ENCODE data around the gene RIOK1. TPM values are rescaled to one million over a fixed set of nuclear protein-coding genes. Genes with fewer than 3 reads are reported as not detected.
"Not testable (repeated sequence)": the region's sequence is repeated elsewhere in the genome, so short reads cannot be mapped to it uniquely, and the experiment has no call there.

The RIOK1 gene
- total RNA-seq, 1 experiment from 2014 or later, result 56.5 TPM

DNA sequence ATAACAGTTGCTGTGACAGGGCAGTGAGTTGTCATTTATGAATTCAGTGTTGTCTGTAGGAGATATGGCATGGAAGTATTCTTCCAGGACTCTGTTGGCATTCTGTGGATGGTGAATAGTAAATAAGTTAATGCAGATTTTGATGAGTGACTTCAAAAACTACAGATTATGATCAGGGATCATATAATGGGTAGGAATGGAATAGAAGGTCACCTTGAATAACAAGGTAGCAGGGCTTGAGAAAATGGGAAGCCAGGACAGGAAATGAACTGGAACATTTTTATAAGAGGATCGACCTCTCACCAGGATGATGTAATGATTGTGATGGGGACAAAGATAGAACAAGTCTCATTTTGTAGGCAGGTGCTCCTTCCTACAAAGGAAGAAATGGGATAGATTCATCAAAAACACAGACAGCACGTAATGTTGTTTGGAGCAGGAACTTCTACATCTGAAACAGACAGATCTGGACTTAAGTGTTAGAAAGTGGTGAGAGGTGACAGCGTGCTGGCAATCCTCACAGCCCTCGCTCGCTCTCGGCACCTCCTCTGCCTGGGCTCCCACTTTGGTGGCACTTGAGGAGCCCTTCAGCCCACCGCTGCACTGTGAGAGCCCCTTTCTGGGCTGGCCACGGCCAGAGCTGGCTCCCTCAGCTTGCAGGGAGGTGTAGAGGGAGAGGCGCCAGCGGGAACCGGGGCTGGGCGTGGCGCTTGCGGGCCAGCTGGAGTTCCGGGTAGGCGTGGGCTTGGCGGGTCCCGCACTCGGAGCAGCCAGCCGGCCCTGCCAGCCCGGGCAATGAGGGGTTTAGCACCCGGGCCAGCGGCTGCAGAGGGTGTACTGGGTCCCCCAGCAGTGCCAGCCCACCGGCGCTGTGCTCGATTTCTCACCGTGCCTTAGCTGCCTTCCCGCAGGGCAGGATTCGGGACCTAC is 45.8 kb upstream of the RIOK1 start:
- Histone ChIP-seq H3K36me3 (ENCODE audit: insufficient read depth, low read length, poor library complexity, severe bottlenecking) (no peaks in the 10 kb centered on the region), H3K9me3 (ENCODE audit: low read depth, low read length, poor library complexity, severe bottlenecking) (no peaks in the 10 kb centered on the region), H3K4me3 (ENCODE audit: low read depth, low read length, poor library complexity, severe bottlenecking) (no peak overlapping the region), H3K27me3 (replicated peaks; ENCODE audit: insufficient read depth, low read depth, low read length, poor library complexity) (no peaks in the 10 kb centered on the region), H3K27ac (ENCODE audit: low read depth, low read length, poor library complexity, severe bottlenecking) (no peak overlapping the region), H3K4me1 (ENCODE audit: insufficient read depth, low read length, poor library complexity, severe bottlenecking) (no peaks in the 10 kb centered on the region)
- no peak for DNase-seq (ENCODE audit: low spot score)
- TF ChIP-seq, protein P1, sequence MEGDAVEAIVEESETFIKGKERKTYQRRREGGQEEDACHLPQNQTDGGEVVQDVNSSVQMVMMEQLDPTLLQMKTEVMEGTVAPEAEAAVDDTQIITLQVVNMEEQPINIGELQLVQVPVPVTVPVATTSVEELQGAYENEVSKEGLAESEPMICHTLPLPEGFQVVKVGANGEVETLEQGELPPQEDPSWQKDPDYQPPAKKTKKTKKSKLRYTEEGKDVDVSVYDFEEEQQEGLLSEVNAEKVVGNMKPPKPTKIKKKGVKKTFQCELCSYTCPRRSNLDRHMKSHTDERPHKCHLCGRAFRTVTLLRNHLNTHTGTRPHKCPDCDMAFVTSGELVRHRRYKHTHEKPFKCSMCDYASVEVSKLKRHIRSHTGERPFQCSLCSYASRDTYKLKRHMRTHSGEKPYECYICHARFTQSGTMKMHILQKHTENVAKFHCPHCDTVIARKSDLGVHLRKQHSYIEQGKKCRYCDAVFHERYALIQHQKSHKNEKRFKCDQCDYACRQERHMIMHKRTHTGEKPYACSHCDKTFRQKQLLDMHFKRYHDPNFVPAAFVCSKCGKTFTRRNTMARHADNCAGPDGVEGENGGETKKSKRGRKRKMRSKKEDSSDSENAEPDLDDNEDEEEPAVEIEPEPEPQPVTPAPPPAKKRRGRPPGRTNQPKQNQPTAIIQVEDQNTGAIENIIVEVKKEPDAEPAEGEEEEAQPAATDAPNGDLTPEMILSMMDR (conservative IDR thresholded peaks at IDR 0.05; ENCODE audit: low read depth, low read length), result no peak
- TF ChIP-seq EZH2 (IDR thresholded peaks at IDR 0.05; ENCODE audit: borderline replicate concordance, low read depth, low read length, poor library complexity, severe bottlenecking), result no peak
- intact Hi-C loops (cut with micrococcal nuclease; ENCODE audit: unreplicated experiment), result no loop called here
- ChIA-PET POLR2A (ENCODE audit: low non-redundant PET) (no interaction called here), CTCF (no interaction called here)
- no TSS peak for BruUV-seq (replicated peaks)

DNA sequence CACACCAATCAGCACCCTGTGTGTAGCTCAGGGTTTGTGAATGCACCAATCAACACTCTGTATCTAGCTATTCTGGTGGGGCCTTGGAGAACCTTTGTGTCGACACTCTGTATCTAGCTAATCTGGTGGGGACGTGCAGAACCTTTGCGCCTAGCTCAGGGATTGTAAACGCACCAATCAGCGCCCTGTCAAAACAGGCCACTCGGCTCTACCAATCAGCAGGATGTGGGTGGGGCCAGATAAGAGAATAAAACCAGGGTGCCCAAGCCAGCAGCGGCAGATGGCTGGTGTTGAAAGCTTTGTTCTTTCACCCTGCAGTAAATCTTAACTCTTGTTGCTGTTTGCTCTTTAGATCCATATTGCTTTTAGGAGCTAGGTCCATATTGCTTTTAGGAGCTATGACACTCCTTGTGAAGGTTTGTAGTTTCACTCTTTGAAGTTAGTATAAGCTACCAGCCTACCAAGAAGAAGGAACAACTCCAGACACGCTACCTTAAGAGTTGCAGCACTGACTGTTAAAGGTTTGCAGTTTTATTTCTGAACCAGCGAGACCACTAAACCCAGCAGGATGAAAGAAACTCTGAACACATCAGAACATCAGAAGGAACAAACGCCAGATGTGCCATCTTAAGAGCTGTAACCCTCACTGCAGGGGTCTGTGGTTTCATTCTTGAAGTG is 44.7 kb upstream of the RIOK1 start:
- H3K27ac ChIP-seq (ENCODE audit: low read depth, low read length, poor library complexity, severe bottlenecking); intact Hi-C loops (cut with micrococcal nuclease; ENCODE audit: unreplicated experiment); DNase-seq (ENCODE audit: low spot score); H3K27me3 ChIP-seq (replicated peaks; ENCODE audit: insufficient read depth, low read depth, low read length, poor library complexity); H3K9me3 ChIP-seq (ENCODE audit: low read depth, low read length, poor library complexity, severe bottlenecking); H3K36me3 ChIP-seq (ENCODE audit: insufficient read depth, low read length, poor library complexity, severe bottlenecking); CTCF ChIA-PET; H3K4me3 ChIP-seq (ENCODE audit: low read depth, low read length, poor library complexity, severe bottlenecking); H3K4me1 ChIP-seq (ENCODE audit: insufficient read depth, low read length, poor library complexity, severe bottlenecking); BruUV-seq (replicated peaks): not testable (repeated sequence)
- POLR2A ChIA-PET (ENCODE audit: low non-redundant PET), result interaction anchor here (0.6 kb wide), 1 partner anchor 647 kb away, joined by 3 read pairs; no protein-coding TSS in a partner anchor

DNA sequence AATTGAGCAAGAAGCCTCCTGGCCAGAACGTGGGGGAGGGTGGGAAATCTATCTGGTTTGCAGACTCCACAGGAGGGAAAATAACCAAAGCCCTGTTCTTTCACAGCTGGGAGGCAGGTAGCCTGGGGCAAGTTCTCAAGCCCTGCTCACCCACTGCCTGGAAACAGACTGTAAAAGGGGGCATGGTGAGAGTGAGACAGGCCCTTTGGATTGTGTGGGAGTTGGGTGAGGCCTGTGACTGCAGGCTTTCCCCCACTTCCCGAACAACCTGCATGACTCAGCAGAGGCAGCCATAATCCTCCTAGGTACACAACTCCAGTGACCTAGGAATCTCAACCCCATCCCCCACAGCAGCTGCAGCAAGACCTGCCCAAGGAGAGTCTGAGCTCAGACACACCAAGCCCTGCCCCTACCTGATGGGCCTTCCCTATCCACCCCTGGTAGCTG is 42.0 kb upstream of the RIOK1 start:
- H3K4me3 ChIP-seq (ENCODE audit: low read depth, low read length, poor library complexity, severe bottlenecking); BruUV-seq (replicated peaks); H3K36me3 ChIP-seq (ENCODE audit: insufficient read depth, low read length, poor library complexity, severe bottlenecking); H3K27ac ChIP-seq (ENCODE audit: low read depth, low read length, poor library complexity, severe bottlenecking); intact Hi-C loops (cut with micrococcal nuclease; ENCODE audit: unreplicated experiment); POLR2A ChIA-PET (ENCODE audit: low non-redundant PET); H3K9me3 ChIP-seq (ENCODE audit: low read depth, low read length, poor library complexity, severe bottlenecking); H3K4me1 ChIP-seq (ENCODE audit: insufficient read depth, low read length, poor library complexity, severe bottlenecking); CTCF ChIA-PET; H3K27me3 ChIP-seq (replicated peaks; ENCODE audit: insufficient read depth, low read depth, low read length, poor library complexity): not testable (repeated sequence)
- peak; percentile 28 for DNase-seq (ENCODE audit: low spot score)

DNA sequence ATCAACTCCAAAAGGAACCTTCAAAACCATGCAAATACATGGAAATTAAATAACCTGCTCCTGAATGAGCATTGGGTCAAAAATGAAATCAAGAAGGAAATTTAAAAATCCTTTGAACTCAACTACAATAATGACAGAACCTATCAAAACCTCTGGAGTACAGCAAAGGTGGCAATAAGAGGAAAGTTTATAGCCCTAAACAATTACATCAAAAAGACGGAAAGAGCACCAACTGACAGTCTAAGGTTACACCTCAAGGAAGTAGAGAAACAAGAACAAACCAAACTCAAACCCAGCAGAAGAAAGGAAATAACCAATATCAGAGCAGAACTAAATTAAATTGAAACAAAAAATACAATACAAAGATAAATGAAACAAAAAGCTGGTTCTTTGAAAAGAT is 39.0 kb upstream of the RIOK1 start:
- H3K27ac ChIP-seq (ENCODE audit: low read depth, low read length, poor library complexity, severe bottlenecking); BruUV-seq (replicated peaks); H3K36me3 ChIP-seq (ENCODE audit: insufficient read depth, low read length, poor library complexity, severe bottlenecking); POLR2A ChIA-PET (ENCODE audit: low non-redundant PET); H3K4me1 ChIP-seq (ENCODE audit: insufficient read depth, low read length, poor library complexity, severe bottlenecking); H3K9me3 ChIP-seq (ENCODE audit: low read depth, low read length, poor library complexity, severe bottlenecking); H3K27me3 ChIP-seq (replicated peaks; ENCODE audit: insufficient read depth, low read depth, low read length, poor library complexity); intact Hi-C loops (cut with micrococcal nuclease; ENCODE audit: unreplicated experiment); H3K4me3 ChIP-seq (ENCODE audit: low read depth, low read length, poor library complexity, severe bottlenecking); DNase-seq (ENCODE audit: low spot score); CTCF ChIA-PET: not testable (repeated sequence)

DNA sequence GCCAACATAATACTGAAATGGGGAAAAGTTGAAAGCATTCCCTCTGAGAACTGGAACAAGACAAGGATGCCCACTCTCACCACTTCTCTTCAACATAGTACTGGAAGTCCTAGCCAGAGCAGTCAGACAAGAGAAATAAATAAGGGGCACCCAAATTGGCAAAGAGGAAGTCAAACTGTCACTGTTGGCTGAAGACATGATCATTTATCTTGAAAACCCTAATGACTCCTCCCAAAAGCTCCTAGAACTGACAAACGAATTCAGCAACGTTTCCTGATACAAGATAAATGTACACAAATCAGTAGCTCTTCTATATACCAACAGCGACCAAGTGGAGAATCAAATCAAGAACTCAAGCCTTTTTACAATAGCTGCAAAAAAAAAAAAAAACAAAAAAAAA is 37.7 kb upstream of the RIOK1 start:
- POLR2A ChIA-PET (ENCODE audit: low non-redundant PET); H3K4me1 ChIP-seq (ENCODE audit: insufficient read depth, low read length, poor library complexity, severe bottlenecking); H3K36me3 ChIP-seq (ENCODE audit: insufficient read depth, low read length, poor library complexity, severe bottlenecking); H3K4me3 ChIP-seq (ENCODE audit: low read depth, low read length, poor library complexity, severe bottlenecking); DNase-seq (ENCODE audit: low spot score); H3K27ac ChIP-seq (ENCODE audit: low read depth, low read length, poor library complexity, severe bottlenecking); intact Hi-C loops (cut with micrococcal nuclease; ENCODE audit: unreplicated experiment); H3K9me3 ChIP-seq (ENCODE audit: low read depth, low read length, poor library complexity, severe bottlenecking); H3K27me3 ChIP-seq (replicated peaks; ENCODE audit: insufficient read depth, low read depth, low read length, poor library complexity); CTCF ChIA-PET; BruUV-seq (replicated peaks): not testable (repeated sequence)
